Ureter (tissue), 1 donor: Measurements from ENCODE around the gene LOC101059915.

ENCODE experiments used
- DNase-seq: peaks from one replicate; pipeline ENCODE4 v3.0.0-alpha.2; 2020; ENCODE audit warnings: low spot score
- donor health status: DM: yes; HTN: yes; CAD: no.

The LOC101059915 gene

GRCh38 chrX:71667328-71668247 lies at the start of gene LOC101059915:
Gene LOC101059915 (plus strand): TSS chrX:71667546.
- DNase-seq: no peak

- DNase-seq: no peak
Measured at GRCh38 chrX:71617742-71618141, 49.6 kb upstream of the LOC101059915 start.

- DNase-seq: no peak
Measured at GRCh38 chrX:71618303-71618721, 49.0 kb upstream of the LOC101059915 start, which contains the start of gene CXCR3. Gene CXCR3 (minus strand): TSS chrX:71618511. CDS start chrX:71618449, 62 bp downstream.

- no peak for DNase-seq
Measured at GRCh38 chrX:71618787-71619186, 48.6 kb upstream of the LOC101059915 start.

- no peak for DNase-seq
Measured at GRCh38 chrX:71619193-71619592, 48.2 kb upstream of the LOC101059915 start.

- DNase-seq: no peak
Measured at GRCh38 chrX:71619986-71620385, 47.4 kb upstream of the LOC101059915 start.

GRCh38 chrX:71621603-71622002 lies 45.7 kb upstream of the LOC101059915 start:
- DNase-seq: no peak

GRCh38 chrX:71622032-71622575 lies 45.2 kb upstream of the LOC101059915 start:
- DNase-seq: no peak

GRCh38 chrX:71622576-71623450 lies 44.5 kb upstream of the LOC101059915 start:
- peak; percentile 79 for DNase-seq

- DNase-seq: no peak
Measured at GRCh38 chrX:71623714-71624113, 43.6 kb upstream of the LOC101059915 start.

- no peak for DNase-seq
Measured at GRCh38 chrX:71625471-71625870, 41.9 kb upstream of the LOC101059915 start.

GRCh38 chrX:71626576-71626975 lies 40.8 kb upstream of the LOC101059915 start:
- DNase-seq: no peak

GRCh38 chrX:71627588-71628404 lies 39.5 kb upstream of the LOC101059915 start:
- no peak for DNase-seq

GRCh38 chrX:71629467-71629866 lies 37.9 kb upstream of the LOC101059915 start:
- DNase-seq: no peak

GRCh38 chrX:71632923-71633657 lies 34.3 kb upstream of the LOC101059915 start:
- no peak for DNase-seq

- DNase-seq: no peak
Measured at GRCh38 chrX:71634366-71634765, 33.0 kb upstream of the LOC101059915 start.

- DNase-seq: no peak
Measured at GRCh38 chrX:71636438-71637252, 30.7 kb upstream of the LOC101059915 start.

GRCh38 chrX:71637253-71637618 lies 30.1 kb upstream of the LOC101059915 start:
- no peak for DNase-seq

- no peak for DNase-seq
Measured at GRCh38 chrX:71637848-71638247, 29.5 kb upstream of the LOC101059915 start.

GRCh38 chrX:71638409-71638808 lies 28.9 kb upstream of the LOC101059915 start:
- no peak for DNase-seq
